Measurements from ENCODE around the gene CSRNP2. TPM values are rescaled to one million over a fixed set of nuclear protein-coding genes. Genes with fewer than 3 reads are reported as not detected.
A peak's percentile ranks its signal among the peaks of the same experiment; 100 is the strongest.

CSRNP2 gene
- total and polyA plus RNA-seq, 4 donors: 6.1 to 34.5 (median 25.6) TPM

GRCh38 chr12:51051787-51052186 lies 31.6 kb downstream of the CSRNP2 start:
- no peak for ATAC-seq (ENCODE audit: low FRiP score)
- Histone ChIP-seq H3K9me3 (ENCODE audit: control insufficient read depth, low read length) (no peaks in the 10 kb centered on the region), H3K27ac (ENCODE audit: low read depth in 1 of 2, low read length in 2 of 2) (no peak overlapping the region), H3K4me1 (ENCODE audit: control insufficient read depth in 1 of 2, insufficient read depth in 2 of 2, low read length in 2 of 2) (peaks cover 0 to 5% of the 10 kb centered on the region in 2 donors), H3K36me3 (ENCODE audit: control insufficient read depth in 1 of 2, insufficient read depth in 2 of 2, low read length in 1 of 2) (peaks cover 0 to 12% of the 10 kb centered on the region in 2 donors), H3K27me3 (ENCODE audit: control insufficient read depth in 1 of 2, insufficient read depth in 2 of 2, low read length in 1 of 2) (no peaks in the 10 kb centered on the region), H3K4me3 (ENCODE audit: low read length in 2 of 2) (no peak overlapping the region)
- 71 to 83% methylated on average over 4 of the region's 4 CpGs for WGBS, 2 donors
- no peak for DNase-seq
- intact Hi-C loops (cut with DNase I): no loop called here

- no peak overlapping the region for H3K4me3 ChIP-seq (ENCODE audit: low read length in 2 of 2)
- DNase-seq: no peak
- H3K27me3 ChIP-seq (ENCODE audit: control insufficient read depth in 1 of 2, insufficient read depth in 2 of 2, low read length in 1 of 2): no peaks in the 10 kb centered on the region
- intact Hi-C loops (cut with DNase I): loop anchor here (5.0 to 10.0 kb wide), 2 partner anchors 33 to 295 kb away; partner anchors contain the start of genes CELA1 (in 1 of the 2) and CSRNP2 (in 1 of the 2)
- H3K36me3 ChIP-seq (ENCODE audit: control insufficient read depth in 1 of 2, insufficient read depth in 2 of 2, low read length in 1 of 2): peaks cover 0 to 2% of the 10 kb centered on the region in 2 donors
- no peaks in the 10 kb centered on the region for H3K9me3 ChIP-seq (ENCODE audit: control insufficient read depth, low read length)
- no peak overlapping the region for H3K27ac ChIP-seq (ENCODE audit: low read depth in 1 of 2, low read length in 2 of 2)
- ATAC-seq (ENCODE audit: low FRiP score): no peak
- peaks cover 0 to 5% of the 10 kb centered on the region in 2 donors for H3K4me1 ChIP-seq (ENCODE audit: control insufficient read depth in 1 of 2, insufficient read depth in 2 of 2, low read length in 2 of 2)
- WGBS, 2 donors: 78 to 87% methylated on average over 3 of the region's 3 CpGs
Measured at GRCh38 chr12:51049525-51049924, 33.9 kb downstream of the CSRNP2 start.

DNA sequence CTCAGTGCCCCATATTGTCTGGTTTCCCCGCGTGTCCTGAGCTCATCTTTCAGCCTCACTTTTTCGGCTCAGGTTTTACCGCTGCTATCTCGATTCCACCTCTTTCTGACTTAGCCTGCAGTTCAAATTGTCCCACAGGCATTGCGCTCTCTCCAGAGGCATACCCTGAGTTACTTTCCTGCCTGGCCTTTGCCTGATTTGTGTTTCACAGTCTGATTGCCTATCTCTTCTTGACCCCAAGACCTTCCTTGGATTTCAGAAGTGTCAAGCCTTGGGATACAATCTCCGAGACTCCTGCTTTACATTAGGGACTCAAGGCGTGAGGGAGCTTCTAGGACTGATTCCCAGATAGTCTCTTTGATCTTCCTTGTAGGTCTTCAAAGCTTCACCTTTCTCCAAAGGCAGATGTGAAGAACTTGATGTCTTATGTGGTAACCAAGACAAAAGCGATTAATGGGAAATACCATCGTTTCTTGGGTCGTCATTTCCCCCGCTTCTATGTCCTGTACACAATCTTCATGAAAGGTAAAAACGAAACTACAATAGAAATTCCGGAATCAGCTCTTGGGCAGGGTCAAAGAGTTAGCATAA lies 34.6 kb downstream of the CSRNP2 start:
- no peaks in the 10 kb centered on the region for H3K27me3 ChIP-seq (ENCODE audit: control insufficient read depth in 1 of 2, insufficient read depth in 2 of 2, low read length in 1 of 2)
- ATAC-seq (ENCODE audit: low FRiP score) (no peak), DNase-seq (no peak)
- no peaks in the 10 kb centered on the region for H3K36me3 ChIP-seq (ENCODE audit: control insufficient read depth in 1 of 2, insufficient read depth in 2 of 2, low read length in 1 of 2)
- H3K4me3 ChIP-seq (ENCODE audit: low read length in 2 of 2): peak overlapping the region; percentile 68 to 84
- intact Hi-C loops (cut with DNase I): loop anchor here (5.0 to 10.0 kb wide), 2 partner anchors 34 to 296 kb away; partner anchors contain the start of genes CELA1 (in 1 of the 2) and CSRNP2 (in 1 of the 2)
- WGBS, 2 donors: 33 to 36% methylated on average over 14 of the region's 14 CpGs
- no peaks in the 10 kb centered on the region for H3K9me3 ChIP-seq (ENCODE audit: control insufficient read depth, low read length)
- H3K27ac ChIP-seq (ENCODE audit: low read depth in 1 of 2, low read length in 2 of 2): peak overlapping the region in 1 of 2 donors; percentile 18
- H3K4me1 ChIP-seq (ENCODE audit: control insufficient read depth in 1 of 2, insufficient read depth in 2 of 2, low read length in 2 of 2): peaks cover 0 to 5% of the 10 kb centered on the region in 2 donors

- DNase-seq (peak; percentile 94 to 96), ATAC-seq (ENCODE audit: low FRiP score) (peak; percentile 99)
- Histone ChIP-seq H3K4me3 (ENCODE audit: low read length in 2 of 2) (peak within 1 kb of the TSS; percentile 68 to 84), H3K27ac (ENCODE audit: low read depth in 1 of 2, low read length in 2 of 2) (peak within 1 kb of the TSS in 1 of 2 donors; percentile 97), H3K4me1 (ENCODE audit: control insufficient read depth in 1 of 2, insufficient read depth in 2 of 2, low read length in 2 of 2) (peaks cover 0 to 5% of the 10 kb centered on the region in 2 donors), H3K9me3 (ENCODE audit: control insufficient read depth, low read length) (no peaks in the 10 kb centered on the region), H3K27me3 (ENCODE audit: control insufficient read depth in 1 of 2, insufficient read depth in 2 of 2, low read length in 1 of 2) (no peaks in the 10 kb centered on the region), H3K36me3 (ENCODE audit: control insufficient read depth in 1 of 2, insufficient read depth in 2 of 2, low read length in 1 of 2) (no peaks in the 10 kb centered on the region)
- WGBS, 2 donors: 3 to 4% methylated on average over 51 of the region's 51 CpGs
- intact Hi-C loops (cut with DNase I): loop anchor here (1.0 to 10.0 kb wide), 3 partner anchors 22 to 297 kb away; partner anchors contain the start of genes CELA1 (in 1 of the 2), CSRNP2 (in 1 of the 2) and SLC11A2 (in 1 of the 2)
Measured at GRCh38 chr12:51047655-51048540, 35.5 kb downstream of the CSRNP2 start, which contains the start of gene LETMD1. TSS of gene LETMD1 (plus strand) at chr12:51048327. CDS start at chr12:51048357, 30 bp downstream.

DNA sequence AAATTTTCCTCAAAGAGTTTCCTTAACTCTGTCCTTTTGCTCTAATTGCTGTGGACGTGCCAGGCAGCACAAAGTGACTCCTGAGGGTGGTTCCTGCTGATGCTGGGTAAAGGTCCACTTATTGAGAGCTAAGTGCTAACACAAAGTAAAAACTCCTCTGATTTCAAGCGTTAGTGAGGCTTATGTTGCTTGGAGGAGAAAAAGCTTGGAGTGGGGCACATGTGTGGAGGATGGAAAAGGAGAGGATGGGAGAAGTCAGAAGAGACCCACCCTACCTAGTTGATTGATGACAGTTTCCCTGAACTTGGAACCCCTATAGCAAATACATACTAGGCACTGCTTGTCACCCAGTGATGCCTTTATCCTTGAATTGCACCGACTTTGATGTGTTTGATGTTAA lies 47.1 kb downstream of the CSRNP2 start:
- intact Hi-C loops (cut with DNase I): no loop called here
- DNase-seq: no peak
- 75 to 77% methylated on average over 3 of the region's 3 CpGs for WGBS, 2 donors

GRCh38 chr12:51033457-51034089 lies 49.8 kb downstream of the CSRNP2 start:
- no peak overlapping the region for H3K27ac ChIP-seq (ENCODE audit: low read depth in 1 of 2, low read length in 2 of 2)
- no peaks in the 10 kb centered on the region for H3K36me3 ChIP-seq (ENCODE audit: control insufficient read depth in 1 of 2, insufficient read depth in 2 of 2, low read length in 1 of 2)
- ATAC-seq (ENCODE audit: low FRiP score) (no peak), DNase-seq (no peak)
- H3K4me3 ChIP-seq (ENCODE audit: low read length in 2 of 2): no peak overlapping the region
- no peaks in the 10 kb centered on the region for H3K27me3 ChIP-seq (ENCODE audit: control insufficient read depth in 1 of 2, insufficient read depth in 2 of 2, low read length in 1 of 2)
- no peaks in the 10 kb centered on the region for H3K9me3 ChIP-seq (ENCODE audit: control insufficient read depth, low read length)
- 91 to 96% methylated on average over 4 of the region's 4 CpGs for WGBS, 2 donors
- intact Hi-C loops (cut with DNase I): no loop called here
- no peaks in the 10 kb centered on the region for H3K4me1 ChIP-seq (ENCODE audit: control insufficient read depth in 1 of 2, insufficient read depth in 2 of 2, low read length in 2 of 2)

More for the DNA sequence above, 47.1 kb downstream of the CSRNP2 start:
- ATAC-seq (ENCODE audit: low FRiP score): no peak
- H3K9me3 ChIP-seq (ENCODE audit: control insufficient read depth, low read length): no peaks in the 10 kb centered on the region
- no peak overlapping the region for H3K4me3 ChIP-seq (ENCODE audit: low read length in 2 of 2)
- H3K27me3 ChIP-seq (ENCODE audit: control insufficient read depth in 1 of 2, insufficient read depth in 2 of 2, low read length in 1 of 2): no peaks in the 10 kb centered on the region
- H3K4me1 ChIP-seq (ENCODE audit: control insufficient read depth in 1 of 2, insufficient read depth in 2 of 2, low read length in 2 of 2): no peaks in the 10 kb centered on the region
- no peaks in the 10 kb centered on the region for H3K36me3 ChIP-seq (ENCODE audit: control insufficient read depth in 1 of 2, insufficient read depth in 2 of 2, low read length in 1 of 2)
- no peak overlapping the region for H3K27ac ChIP-seq (ENCODE audit: low read depth in 1 of 2, low read length in 2 of 2)

GRCh38 chr12:51033048-51033447 lies 50.3 kb downstream of the CSRNP2 start:
- 88 to 90% methylated on average over 2 of the region's 2 CpGs for WGBS, 2 donors
- no peak overlapping the region for H3K27ac ChIP-seq (ENCODE audit: low read depth in 1 of 2, low read length in 2 of 2)
- no peaks in the 10 kb centered on the region for H3K9me3 ChIP-seq (ENCODE audit: control insufficient read depth, low read length)
- H3K36me3 ChIP-seq (ENCODE audit: control insufficient read depth in 1 of 2, insufficient read depth in 2 of 2, low read length in 1 of 2): no peaks in the 10 kb centered on the region
- H3K27me3 ChIP-seq (ENCODE audit: control insufficient read depth in 1 of 2, insufficient read depth in 2 of 2, low read length in 1 of 2): no peaks in the 10 kb centered on the region
- intact Hi-C loops (cut with DNase I): no loop called here
- DNase-seq: no peak
- no peaks in the 10 kb centered on the region for H3K4me1 ChIP-seq (ENCODE audit: control insufficient read depth in 1 of 2, insufficient read depth in 2 of 2, low read length in 2 of 2)
- no peak overlapping the region for H3K4me3 ChIP-seq (ENCODE audit: low read length in 2 of 2)
- ATAC-seq (ENCODE audit: low FRiP score): no peak

DNA sequence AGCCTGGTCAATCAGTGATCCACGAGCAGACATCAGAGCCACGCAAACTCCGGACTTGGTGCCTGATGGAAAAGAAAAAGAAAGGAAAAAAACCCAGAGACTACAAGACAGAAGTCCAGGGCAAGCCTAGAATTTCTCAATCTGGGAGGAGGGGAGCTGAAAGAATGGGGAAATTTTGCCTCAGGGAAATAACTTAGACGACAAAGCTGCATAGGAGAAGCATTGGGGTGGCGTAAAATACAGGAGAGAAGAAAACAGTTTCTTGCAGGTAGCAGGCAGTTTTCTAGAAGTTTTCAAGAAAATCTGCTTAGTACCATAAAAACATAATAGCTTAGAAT lies 54.6 kb downstream of the CSRNP2 start:
- Histone ChIP-seq H3K36me3 (ENCODE audit: control insufficient read depth in 1 of 2, insufficient read depth in 2 of 2, low read length in 1 of 2) (no peaks in the 10 kb centered on the region), H3K9me3 (ENCODE audit: control insufficient read depth, low read length) (no peaks in the 10 kb centered on the region), H3K27me3 (ENCODE audit: control insufficient read depth in 1 of 2, insufficient read depth in 2 of 2, low read length in 1 of 2) (no peaks in the 10 kb centered on the region), H3K4me3 (ENCODE audit: low read length in 2 of 2) (no peak overlapping the region), H3K27ac (ENCODE audit: low read depth in 1 of 2, low read length in 2 of 2) (no peak overlapping the region), H3K4me1 (ENCODE audit: control insufficient read depth in 1 of 2, insufficient read depth in 2 of 2, low read length in 2 of 2) (no peaks in the 10 kb centered on the region)
- no peak for ATAC-seq (ENCODE audit: low FRiP score)
- no peak for DNase-seq
- intact Hi-C loops (cut with DNase I): no loop called here
- WGBS, 2 donors: 48 to 57% methylated on average over 5 of the region's 5 CpGs

Measured in aorta (tissue), 5 donors.